BJ (cell line): Measurements from ENCODE around the gene TBC1D1. TPM values are rescaled to one million over a fixed set of nuclear protein-coding genes. Genes with fewer than 3 reads are reported as not detected.

Experiments
- CTCF ChIA-PET: fragments of 350-600 bp; formaldehyde crosslinking; extraction: SDS; loops from one replicate; lab custom pipeline; 2021; ENCODE audit warnings: antibody characterized with exemption, inconsistent platforms; lab: Yijun Ruan, JAX
- POLR2A ChIA-PET: fragments of 300-600 bp; sonication (Branson Sonifier 250); formaldehyde crosslinking; extraction: SDS; loops from one replicate; lab custom pipeline; 2021; ENCODE audit warnings: antibody characterized with exemption; lab: Charles Lee
- DNase-seq: peaks from one replicate; pipeline ENCODE4 v3.0.0-alpha.2; 2011; ENCODE audit warnings: low read depth
- H3K27me3 ChIP-seq: 2 replicates; pipeline ENCODE4 v1.6.0; 2011; ENCODE audit warnings: low read length; ENCODE audit not compliant: control insufficient read depth, insufficient read depth
- H3K36me3 ChIP-seq: 2 replicates; pipeline ENCODE4 v1.5.1; 2011; ENCODE audit warnings: low read length; ENCODE audit not compliant: control insufficient read depth, insufficient read depth
- H3K4me3 ChIP-seq: 2 replicates; pipeline ENCODE4 v1.5.1; 2011; ENCODE audit warnings: low read depth, mild to moderate bottlenecking, control low read depth, low read length
- polyA plus RNA-seq: library from polyadenylated mRNA; depleted of rRNA; stranded (reverse); fragments of >200 nt; gene quantifications from 2 replicates; pipeline ENCODE4 v1.2.3, GENCODE V29; 2011
- TF ChIP-seq, protein P1 (sequence below): IDR thresholded peaks from 2 replicates; pipeline ENCODE4 v1.5.1; 2011; ENCODE audit warnings: low read depth, mild to moderate bottlenecking, control low read depth, inconsistent platforms, low read length, moderate library complexity; ENCODE audit not compliant: insufficient read depth

The TBC1D1 gene
- polyA plus RNA-seq, 1 experiment: 46.1 TPM

- no peak for DNase-seq
- Histone ChIP-seq H3K27me3 (no peaks in the 10 kb centered on the region), H3K4me3 (no peak overlapping the region), H3K36me3 (no peaks in the 10 kb centered on the region; the same call in none of the 2 replicates)
- CTCF ChIA-PET: interaction anchor here (0.9 to 1.5 kb wide), 5 partner anchors 14 to 38 kb away, joined by 3 to 6 read pairs (median 5); no protein-coding TSS in a partner anchor
- TF ChIP-seq, protein P1, sequence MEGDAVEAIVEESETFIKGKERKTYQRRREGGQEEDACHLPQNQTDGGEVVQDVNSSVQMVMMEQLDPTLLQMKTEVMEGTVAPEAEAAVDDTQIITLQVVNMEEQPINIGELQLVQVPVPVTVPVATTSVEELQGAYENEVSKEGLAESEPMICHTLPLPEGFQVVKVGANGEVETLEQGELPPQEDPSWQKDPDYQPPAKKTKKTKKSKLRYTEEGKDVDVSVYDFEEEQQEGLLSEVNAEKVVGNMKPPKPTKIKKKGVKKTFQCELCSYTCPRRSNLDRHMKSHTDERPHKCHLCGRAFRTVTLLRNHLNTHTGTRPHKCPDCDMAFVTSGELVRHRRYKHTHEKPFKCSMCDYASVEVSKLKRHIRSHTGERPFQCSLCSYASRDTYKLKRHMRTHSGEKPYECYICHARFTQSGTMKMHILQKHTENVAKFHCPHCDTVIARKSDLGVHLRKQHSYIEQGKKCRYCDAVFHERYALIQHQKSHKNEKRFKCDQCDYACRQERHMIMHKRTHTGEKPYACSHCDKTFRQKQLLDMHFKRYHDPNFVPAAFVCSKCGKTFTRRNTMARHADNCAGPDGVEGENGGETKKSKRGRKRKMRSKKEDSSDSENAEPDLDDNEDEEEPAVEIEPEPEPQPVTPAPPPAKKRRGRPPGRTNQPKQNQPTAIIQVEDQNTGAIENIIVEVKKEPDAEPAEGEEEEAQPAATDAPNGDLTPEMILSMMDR: no peak
- POLR2A ChIA-PET: interaction anchor here (0.7 kb wide), 1 partner anchor 19 kb away, joined by 3 read pairs; no protein-coding TSS in a partner anchor
These were observed 209.8 kb downstream of the TBC1D1 start for GRCh38 chr4:38100474-38101255.

- Histone ChIP-seq H3K4me3 (no peak overlapping the region), H3K27me3 (no peaks in the 10 kb centered on the region), H3K36me3 (no peaks in the 10 kb centered on the region; the same call in none of the 2 replicates)
- TF ChIP-seq, protein P1: no peak
- ChIA-PET CTCF (interaction anchor here (0.6 to 1.4 kb wide), 4 partner anchors 18 to 627 kb away, joined by 3 to 4 read pairs (median 3); no protein-coding TSS in a partner anchor), POLR2A (interaction anchor here (0.5 to 0.7 kb wide), 3 partner anchors 27 to 110 kb away, joined by 3 to 7 read pairs (median 4); no protein-coding TSS in a partner anchor)
- DNase-seq: peak; percentile 70
These were observed 210.7 kb downstream of the TBC1D1 start for GRCh38 chr4:38101563-38101962.

GRCh38 chr4:38102957-38103588 is 212.2 kb downstream of the TBC1D1 start:
- TF ChIP-seq, protein P1: no peak
- ChIA-PET CTCF (interaction anchor here (0.7 kb wide), 1 partner anchor 9 kb away, joined by 3 read pairs; no protein-coding TSS in a partner anchor), POLR2A (no interaction called here)
- H3K4me3 ChIP-seq: no peak overlapping the region
- DNase-seq: no peak
- H3K27me3 ChIP-seq: no peaks in the 10 kb centered on the region
- no peaks in the 10 kb centered on the region; the same call in none of the 2 replicates for H3K36me3 ChIP-seq

DNA sequence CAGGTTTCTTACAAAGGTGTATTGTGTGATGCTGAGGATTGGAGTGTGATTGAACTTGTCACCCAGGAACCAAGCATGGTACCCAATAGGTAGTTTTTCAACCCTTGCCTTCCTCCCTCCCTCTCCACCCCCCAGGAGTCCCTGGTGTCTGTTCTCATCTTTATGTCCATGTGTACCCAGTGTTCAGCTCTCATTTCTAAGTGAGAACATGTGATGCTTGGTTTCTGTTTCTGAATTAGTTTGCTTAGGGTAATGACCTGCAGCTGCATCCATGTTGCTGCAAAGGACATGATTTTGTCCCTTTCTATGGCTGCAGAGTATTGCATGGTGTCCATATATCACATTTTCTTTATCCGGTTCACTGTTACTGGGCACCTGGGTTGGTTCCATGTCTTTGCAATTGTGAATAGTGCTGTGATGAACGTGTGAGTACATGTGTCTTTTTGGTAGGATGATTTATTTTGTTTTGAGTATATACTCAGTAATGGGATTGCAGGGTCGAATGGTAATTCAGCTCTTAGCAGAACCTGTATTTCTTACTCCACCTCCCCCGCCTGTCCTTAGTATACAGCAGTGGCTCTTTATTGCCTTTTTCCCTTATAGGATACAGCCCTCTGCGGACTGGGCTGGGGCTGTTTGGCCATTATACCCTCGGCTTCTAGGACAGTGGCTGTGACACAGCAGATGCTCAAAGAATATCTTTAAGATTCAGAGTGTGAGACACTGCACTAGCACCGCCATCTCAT is 214.8 kb downstream of the TBC1D1 start:
- Histone ChIP-seq H3K36me3 (no peaks in the 10 kb centered on the region; the same call in 1 of the 2 replicates), H3K4me3 (no peak overlapping the region), H3K27me3 (no peaks in the 10 kb centered on the region)
- POLR2A ChIA-PET: no interaction called here
- no peak for DNase-seq
- CTCF ChIA-PET: interaction anchor here (1.1 kb wide), 1 partner anchor 8 kb away, joined by 4 read pairs; no protein-coding TSS in a partner anchor
- TF ChIP-seq, protein P1: no peak
